SK-N-MC (cell line): ENCODE data around the gene CDK2AP2.

Experiments used
- EZH2 ChIP-seq: fragments of 200-600 bp; sonication (generic); IDR thresholded peaks from one replicate; pipeline ENCODE4 v1.6.1; 2017; ENCODE audit warnings: antibody characterized with exemption
- FOXP2 ChIP-seq: optimal IDR thresholded peaks from 2 replicates; pipeline ENCODE3; 2011; ENCODE audit warnings: mild to moderate bottlenecking, moderate library complexity; ENCODE audit not compliant: insufficient read depth; ENCODE audit errors: extremely low read length, control extremely low read depth
- POLR2AphosphoS5 ChIP-seq: IDR thresholded peaks from 2 replicates; pipeline ENCODE4 v1.6.1; 2012; ENCODE audit warnings: mild to moderate bottlenecking, low read depth, low read length, borderline replicate concordance

DNA sequence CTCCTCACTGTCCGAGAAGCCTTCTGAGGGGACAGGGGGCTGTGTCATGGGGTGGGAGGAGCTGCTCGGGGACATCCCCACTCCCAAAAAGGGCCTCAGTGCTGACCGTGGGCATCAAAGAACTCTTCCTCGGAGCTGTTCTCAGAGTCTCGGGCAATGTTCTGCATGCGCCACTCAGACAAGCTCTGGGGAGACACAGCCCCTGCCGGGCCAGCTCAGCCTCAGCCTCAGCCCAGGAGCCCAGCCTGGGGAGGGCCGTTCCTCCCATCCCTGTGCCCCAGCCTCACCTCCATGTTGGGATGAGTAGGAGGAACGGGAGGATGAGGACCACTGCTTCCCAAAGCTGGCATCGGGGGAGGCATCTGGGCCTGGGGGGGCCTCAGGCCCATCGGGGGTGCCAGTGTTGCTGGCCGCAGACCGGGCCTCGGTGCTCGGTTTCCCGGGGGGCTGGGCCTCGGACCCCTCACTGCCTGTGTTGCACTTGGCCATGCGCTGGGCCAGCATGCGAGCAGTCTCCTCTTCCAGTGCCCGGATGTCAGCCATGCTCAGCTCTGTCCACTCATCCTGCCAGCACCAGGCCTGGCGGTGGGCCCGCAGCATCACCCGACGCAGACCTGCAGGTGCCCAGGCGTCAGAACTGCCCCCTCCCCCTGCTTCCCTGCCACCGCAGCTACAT is 8.0 kb downstream of the CDK2AP2 start:
- TF ChIP-seq EZH2, result no peak
- no peak; the same call in 1 of the 2 replicates for TF ChIP-seq POLR2AphosphoS5
- TF ChIP-seq FOXP2, result no peak
